Transverse colon (tissue), 4 donors: ENCODE measurements around the gene HOXD11.

Experiments used
- CTCF ChIP-seq, 5 experiments: fragments of 200-600 bp in 3 of 5; fragments of 450-650 bp in 2 of 5; sonication (generic) in 3 of 5; IDR thresholded peaks; 1 replicate in 2 of 5; 2 replicates in 3 of 5; pipeline ENCODE4 v1.5.1; 2016 to 2017; ENCODE audit warnings: antibody characterized with exemption in 5 of 5, inconsistent platforms in 3 of 5, mild to moderate bottlenecking in 2 of 5, moderate library complexity in 1 of 5
- EP300 ChIP-seq: sonication (generic); formaldehyde crosslinking; IDR thresholded peaks from one replicate; pipeline ENCODE4 v1.6.1; 2017; ENCODE audit warnings: antibody characterized with exemption, low read depth
- POLR2A ChIP-seq: fragments of 450-650 bp; IDR thresholded peaks from one replicate; pipeline ENCODE4 v1.6.1; 2016; ENCODE audit warnings: antibody characterized with exemption, mild to moderate bottlenecking, moderate library complexity
- POLR2AphosphoS5 ChIP-seq, 3 donors: sonication (generic); formaldehyde crosslinking; IDR thresholded peaks; one replicate each; pipeline ENCODE4 v1.6.1; 2016; ENCODE audit warnings: antibody characterized with exemption in 3 of 3

GRCh38 chr2:176138923-176139660 lies 32.0 kb downstream of the HOXD11 start:
- TF ChIP-seq CTCF (IDR thresholded peaks at IDR 0.05) (no peak), POLR2AphosphoS5 (IDR thresholded peaks at IDR 0.05) (no peak), POLR2A (no peak), EP300 (no peak)
